Nephron progenitor cell (in vitro differentiated cells): ENCODE data around the gene MUC5AC.

Source experiments
- DNase-seq: peaks from one replicate; pipeline ENCODE4 v3.0.0; 2021
- H3K27ac Mint-ChIP-seq: 2 replicates; pipeline ENCODE4 v1.8.0; 2021; ENCODE audit warnings: mild to moderate bottlenecking, moderate library complexity, mixed read lengths
- H3K27me3 Mint-ChIP-seq: 2 replicates; pipeline ENCODE4 v1.8.0; 2021; ENCODE audit warnings: mild to moderate bottlenecking, low read depth, mixed read lengths; ENCODE audit not compliant: poor library complexity
- H3K36me3 Mint-ChIP-seq: 2 replicates; pipeline ENCODE4 v1.8.0; 2021; ENCODE audit warnings: low read depth, mixed read lengths
- H3K4me1 Mint-ChIP-seq: 2 replicates; pipeline ENCODE4 v1.8.0; 2021; ENCODE audit warnings: mixed read lengths
- H3K4me3 Mint-ChIP-seq: 2 replicates; pipeline ENCODE4 v1.8.0; 2021; ENCODE audit warnings: mild to moderate bottlenecking, moderate library complexity, mixed read lengths
- H3K9me3 Mint-ChIP-seq: 2 replicates; pipeline ENCODE4 v1.8.0; 2021; ENCODE audit warnings: mild to moderate bottlenecking, moderate library complexity, mixed read lengths
- TF ChIP-seq, protein P1 (sequence below): fragments of 200-600 bp; sonication (generic); IDR thresholded peaks from 2 replicates; pipeline ENCODE4 v1.5.0; 2021; ENCODE audit warnings: antibody characterized with exemption

The MUC5AC gene

GRCh38 chr11:1229471-1230120, 71.8 kb downstream of the MUC5AC start:
- Mint-ChIP-seq H3K4me1 (peaks cover 5% of the 10 kb centered on the region), H3K27me3 (peaks cover 6% of the 10 kb centered on the region), H3K27ac (no peak overlapping the region), H3K36me3 (no peaks in the 10 kb centered on the region), H3K4me3 (no peak overlapping the region), H3K9me3 (no peaks in the 10 kb centered on the region)
- DNase-seq = peak; percentile 3
- TF ChIP-seq, protein P1, sequence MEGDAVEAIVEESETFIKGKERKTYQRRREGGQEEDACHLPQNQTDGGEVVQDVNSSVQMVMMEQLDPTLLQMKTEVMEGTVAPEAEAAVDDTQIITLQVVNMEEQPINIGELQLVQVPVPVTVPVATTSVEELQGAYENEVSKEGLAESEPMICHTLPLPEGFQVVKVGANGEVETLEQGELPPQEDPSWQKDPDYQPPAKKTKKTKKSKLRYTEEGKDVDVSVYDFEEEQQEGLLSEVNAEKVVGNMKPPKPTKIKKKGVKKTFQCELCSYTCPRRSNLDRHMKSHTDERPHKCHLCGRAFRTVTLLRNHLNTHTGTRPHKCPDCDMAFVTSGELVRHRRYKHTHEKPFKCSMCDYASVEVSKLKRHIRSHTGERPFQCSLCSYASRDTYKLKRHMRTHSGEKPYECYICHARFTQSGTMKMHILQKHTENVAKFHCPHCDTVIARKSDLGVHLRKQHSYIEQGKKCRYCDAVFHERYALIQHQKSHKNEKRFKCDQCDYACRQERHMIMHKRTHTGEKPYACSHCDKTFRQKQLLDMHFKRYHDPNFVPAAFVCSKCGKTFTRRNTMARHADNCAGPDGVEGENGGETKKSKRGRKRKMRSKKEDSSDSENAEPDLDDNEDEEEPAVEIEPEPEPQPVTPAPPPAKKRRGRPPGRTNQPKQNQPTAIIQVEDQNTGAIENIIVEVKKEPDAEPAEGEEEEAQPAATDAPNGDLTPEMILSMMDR = no peak

DNA sequence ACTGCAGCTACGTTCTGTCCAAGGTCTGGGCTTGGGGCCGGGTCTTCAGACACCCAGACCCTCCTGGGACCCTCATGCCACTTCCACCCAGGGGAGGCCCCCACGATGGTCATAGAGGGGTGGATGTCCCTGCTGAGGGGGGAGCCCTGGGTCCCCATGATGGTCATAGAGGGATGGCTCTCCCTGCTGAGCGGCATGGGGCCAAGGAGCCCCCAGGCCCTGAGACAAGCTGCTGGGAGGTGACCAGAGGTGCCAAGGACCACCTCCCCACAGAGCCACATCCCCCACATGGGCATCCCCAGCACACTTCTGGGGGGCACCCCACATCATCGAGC, 72.3 kb downstream of the MUC5AC start:
- no peak for DNase-seq
- no peaks in the 10 kb centered on the region for H3K9me3 Mint-ChIP-seq
- H3K27ac Mint-ChIP-seq = no peak overlapping the region

DNA sequence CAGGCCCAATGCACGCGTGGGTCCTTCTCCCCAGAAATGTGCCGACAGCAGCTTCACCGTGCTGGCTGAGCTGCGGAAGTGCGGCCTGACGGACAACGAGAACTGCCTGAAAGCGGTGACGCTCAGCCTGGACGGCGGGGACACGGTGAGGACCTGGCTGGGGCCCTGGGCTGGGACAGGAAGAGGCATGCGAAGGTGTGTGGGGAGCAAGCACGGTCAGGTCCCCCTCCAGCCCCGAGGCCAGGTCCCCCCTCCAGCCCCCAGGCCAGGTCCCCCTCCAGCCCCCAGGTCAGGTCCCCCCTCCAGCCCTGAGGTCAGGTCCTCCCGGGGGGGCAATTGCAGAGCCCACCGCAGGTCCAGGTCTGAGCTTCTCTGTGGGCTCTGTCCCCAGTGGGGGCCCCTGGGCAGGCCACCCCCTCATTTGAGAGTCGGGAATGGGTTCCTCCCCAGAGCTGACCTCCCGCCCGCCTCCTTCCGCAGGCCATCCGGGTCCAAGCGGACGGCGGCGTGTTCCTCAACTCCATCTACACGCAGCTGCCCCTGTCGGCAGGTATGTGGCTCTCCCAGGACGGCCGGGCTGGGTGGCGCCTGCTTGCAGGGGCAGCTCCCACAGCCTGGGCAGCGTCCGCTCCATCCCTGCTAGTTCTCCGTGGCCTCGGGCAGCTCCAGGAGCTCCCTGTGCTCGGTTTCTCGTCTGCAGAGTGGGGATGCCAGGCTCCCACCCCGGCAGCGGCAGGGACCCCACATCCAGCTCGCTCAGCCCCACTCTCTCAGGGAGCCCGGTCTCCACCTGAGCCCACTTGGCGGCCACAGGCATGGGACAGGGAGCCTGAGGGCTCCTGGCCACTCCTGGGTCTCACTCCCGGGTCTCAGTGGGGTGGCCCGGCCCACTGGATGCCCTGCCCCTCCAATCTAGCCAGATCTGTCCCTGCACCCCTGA, 73.0 kb downstream of the MUC5AC start:
- H3K4me1 Mint-ChIP-seq = peaks cover 5% of the 10 kb centered on the region
- H3K4me3 Mint-ChIP-seq = no peak overlapping the region
- H3K27ac Mint-ChIP-seq = no peak overlapping the region
- no peaks in the 10 kb centered on the region for H3K36me3 Mint-ChIP-seq
- TF ChIP-seq, protein P1 = no peak
- peaks cover 5% of the 10 kb centered on the region for H3K27me3 Mint-ChIP-seq
- DNase-seq = peak; percentile 6
- H3K9me3 Mint-ChIP-seq = no peaks in the 10 kb centered on the region

More for the DNA sequence above, 72.3 kb downstream of the MUC5AC start:
- peaks cover 5% of the 10 kb centered on the region for H3K4me1 Mint-ChIP-seq
- peaks cover 6% of the 10 kb centered on the region for H3K27me3 Mint-ChIP-seq
- TF ChIP-seq, protein P1 = no peak
- no peaks in the 10 kb centered on the region for H3K36me3 Mint-ChIP-seq
- H3K4me3 Mint-ChIP-seq = no peak overlapping the region

DNA sequence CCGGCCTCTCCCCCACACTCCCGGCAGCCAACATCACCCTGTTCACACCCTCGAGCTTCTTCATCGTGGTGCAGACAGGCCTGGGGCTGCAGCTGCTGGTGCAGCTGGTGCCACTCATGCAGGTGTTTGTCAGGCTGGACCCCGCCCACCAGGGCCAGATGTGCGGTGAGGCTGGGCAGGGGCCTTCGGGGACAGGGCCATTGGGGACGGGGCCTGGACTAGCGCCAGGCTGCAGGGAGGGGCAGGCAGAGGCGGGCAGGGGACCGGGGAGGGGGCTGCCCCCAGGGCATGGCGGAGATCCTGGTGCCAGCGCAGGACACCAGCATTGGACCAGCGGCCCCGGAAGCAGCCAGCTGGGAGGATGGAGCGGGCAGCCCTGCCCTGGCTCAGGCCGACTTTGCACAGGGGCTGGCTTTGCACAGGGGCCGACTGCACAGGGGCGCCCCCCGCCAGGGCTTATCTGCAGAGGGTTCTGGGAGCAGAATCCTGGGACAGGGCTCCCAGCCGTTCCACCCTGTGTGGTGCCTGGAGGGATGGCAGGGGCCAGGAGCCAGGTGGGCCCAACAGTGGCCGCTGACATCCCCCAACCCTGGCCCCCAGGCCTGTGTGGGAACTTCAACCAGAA, 73.8 kb downstream of the MUC5AC start:
- Mint-ChIP-seq H3K9me3 (no peaks in the 10 kb centered on the region), H3K4me3 (no peak overlapping the region), H3K36me3 (no peaks in the 10 kb centered on the region), H3K27ac (no peak overlapping the region), H3K4me1 (peaks cover 3% of the 10 kb centered on the region), H3K27me3 (no peaks in the 10 kb centered on the region)
- TF ChIP-seq, protein P1 = no peak
- peak; percentile 2 for DNase-seq

DNA sequence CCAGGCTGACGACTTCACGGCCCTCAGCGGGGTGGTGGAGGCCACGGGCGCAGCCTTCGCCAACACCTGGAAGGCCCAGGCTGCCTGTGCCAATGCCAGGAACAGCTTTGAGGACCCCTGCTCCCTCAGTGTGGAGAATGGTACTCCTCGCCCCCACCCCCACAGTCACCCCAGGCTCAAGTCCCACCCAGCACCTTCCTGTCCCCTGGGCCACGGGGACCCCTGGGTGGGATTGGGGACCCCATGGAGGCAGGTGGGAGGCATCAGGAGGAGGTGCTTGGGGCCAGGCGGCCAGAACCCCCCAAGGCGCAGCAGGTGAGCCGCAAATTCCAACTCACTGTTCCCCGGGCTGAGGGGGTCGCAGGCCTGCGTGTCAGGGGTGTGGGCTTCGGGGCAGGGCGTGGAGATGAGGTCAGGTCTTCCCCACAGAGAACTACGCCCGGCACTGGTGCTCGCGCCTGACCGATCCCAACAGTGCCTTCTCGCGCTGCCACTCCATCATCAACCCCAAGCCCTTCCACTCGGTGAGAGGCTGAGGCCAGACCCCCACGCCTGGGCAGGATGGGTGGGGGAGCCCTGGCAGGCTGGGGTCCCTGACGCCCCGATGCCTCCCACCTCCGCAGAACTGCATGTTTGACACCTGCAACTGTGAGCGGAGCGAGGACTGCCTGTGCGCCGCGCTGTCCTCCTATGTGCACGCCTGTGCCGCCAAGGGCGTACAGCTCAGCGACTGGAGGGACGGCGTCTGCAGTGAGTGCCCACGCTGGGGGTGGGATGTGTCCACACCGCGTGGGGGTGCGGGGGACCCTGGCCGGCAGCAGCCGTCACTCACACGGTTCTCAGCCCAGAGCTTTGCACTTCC, 74.5 kb downstream of the MUC5AC start:
- TF ChIP-seq, protein P1 = no peak
- peaks cover 3% of the 10 kb centered on the region for H3K27me3 Mint-ChIP-seq
- DNase-seq = peak; percentile 3
- no peak overlapping the region for H3K4me3 Mint-ChIP-seq
- H3K27ac Mint-ChIP-seq = no peak overlapping the region
- no peaks in the 10 kb centered on the region for H3K36me3 Mint-ChIP-seq
- no peaks in the 10 kb centered on the region for H3K4me1 Mint-ChIP-seq
- H3K9me3 Mint-ChIP-seq = no peaks in the 10 kb centered on the region
